Activated gamma-delta T cell treated with anti-CD3 and anti-CD28 coated beads, Interleukin-2, amount 50 U/mL, for 16 hours (primary cell): ENCODE data around the gene FCN1.
"Not testable (repeated sequence)": the region's sequence is repeated elsewhere in the genome, so short reads cannot be mapped to it uniquely, and the experiment has no call there.

Experiments used
- DNase-seq: peaks from one replicate; pipeline ENCODE4 v3.0.0-alpha.2; 2020; ENCODE audit warnings: low read depth

FCN1 gene

GRCh38 chr9:134871697-134872340 lies 45.9 kb downstream of the FCN1 start:
- no peak for DNase-seq

GRCh38 chr9:134870746-134871662 lies 46.7 kb downstream of the FCN1 start:
- DNase-seq = no peak

GRCh38 chr9:134870301-134870694 lies 47.4 kb downstream of the FCN1 start:
- DNase-seq = no peak

- no peak for DNase-seq
These were observed 48.0 kb downstream of the FCN1 start for GRCh38 chr9:134869554-134870300.

- DNase-seq = no peak
These were observed 48.8 kb downstream of the FCN1 start for GRCh38 chr9:134868751-134869553.

- DNase-seq = no peak
These were observed 49.6 kb downstream of the FCN1 start for GRCh38 chr9:134867917-134868750.

- DNase-seq = no peak
These were observed 52.9 kb downstream of the FCN1 start for GRCh38 chr9:134864821-134865190.

- no peak for DNase-seq
These were observed 53.5 kb downstream of the FCN1 start for GRCh38 chr9:134863941-134864820.

GRCh38 chr9:134863306-134863902 lies 54.3 kb downstream of the FCN1 start:
- DNase-seq = no peak

- no peak for DNase-seq
These were observed 55.9 kb downstream of the FCN1 start for GRCh38 chr9:134861595-134862334.

GRCh38 chr9:134860510-134860909 lies 57.2 kb downstream of the FCN1 start:
- DNase-seq = no peak

GRCh38 chr9:134858051-134858841 lies 59.5 kb downstream of the FCN1 start:
- no peak for DNase-seq

- not testable (repeated sequence) for DNase-seq
These were observed 60.3 kb downstream of the FCN1 start for GRCh38 chr9:134857451-134857850.

GRCh38 chr9:134855900-134856377 lies 61.8 kb downstream of the FCN1 start:
- no peak for DNase-seq
